DND-41 (cell line): ENCODE results near the gene SLC52A1.

Experiments used
- ATAC-seq: fragments of 200-7000 bp; cut with Tn5 transposase; 3 replicates; pipeline ENCODE4 v1.9.1; 2021; ENCODE audit warnings: low read depth; ENCODE audit not compliant: insufficient read depth
- DNase-seq: peaks from one replicate; pipeline ENCODE4 v3.0.0-alpha.2; 2020
- H2AFZ ChIP-seq: 2 replicates; pipeline ENCODE4 v1.6.0; 2012; ENCODE audit warnings: low read depth, low read length
- H3K27ac ChIP-seq: 2 replicates; pipeline ENCODE4 v1.5.1; 2012; ENCODE audit warnings: low read length, inconsistent platforms
- H3K27me3 ChIP-seq: fragments of 200-600 bp; sonication (generic); 2 replicates; pipeline ENCODE4 v1.6.0; 2012; ENCODE audit warnings: low read length, mild to moderate bottlenecking, inconsistent platforms; ENCODE audit not compliant: insufficient read depth, poor library complexity
- H3K36me3 ChIP-seq: 2 replicates; pipeline ENCODE4 v1.5.1; 2012; ENCODE audit warnings: low read length, inconsistent platforms; ENCODE audit not compliant: insufficient read depth
- H3K4me1 ChIP-seq: 2 replicates; pipeline ENCODE4 v1.5.1; 2012; ENCODE audit warnings: mild to moderate bottlenecking, low read length; ENCODE audit not compliant: insufficient read depth
- H3K4me2 ChIP-seq: 2 replicates; pipeline ENCODE4 v1.6.0; 2012; ENCODE audit warnings: mild to moderate bottlenecking, moderate library complexity, low read length, inconsistent platforms; ENCODE audit not compliant: insufficient read depth
- H3K4me3 ChIP-seq, 2 experiments: fragments of 200-600 bp in 1 of 2; shearing (Covaris generic) in 1 of 2; 2 replicates each; pipeline ENCODE4 v1.5.1; 2012 to 2016; ENCODE audit warnings: inconsistent platforms in 2 of 2, low read length in 2 of 2, mild to moderate bottlenecking in 2 of 2, low read depth in 1 of 2, moderate library complexity in 1 of 2
- H3K79me2 ChIP-seq: 2 replicates; pipeline ENCODE4 v1.6.0; 2012; ENCODE audit warnings: low read length, inconsistent platforms; ENCODE audit not compliant: insufficient read depth
- H3K9ac ChIP-seq: 2 replicates; pipeline ENCODE4 v1.6.0; 2012; ENCODE audit warnings: low read depth, mild to moderate bottlenecking, inconsistent platforms, low read length, moderate library complexity
- H3K9me3 ChIP-seq: 2 replicates; pipeline ENCODE4 v1.5.1; 2012; ENCODE audit warnings: low read length, moderate library complexity, mild to moderate bottlenecking, inconsistent platforms; ENCODE audit not compliant: insufficient read depth, severe bottlenecking
- H4K20me1 ChIP-seq: 2 replicates; pipeline ENCODE4 v1.6.0; 2012; ENCODE audit warnings: low read length; ENCODE audit not compliant: insufficient read depth
- CTCF ChIP-seq: IDR thresholded peaks from 2 replicates; pipeline ENCODE4 v1.5.1; 2012; ENCODE audit warnings: borderline replicate concordance, low read length, moderate library complexity, mild to moderate bottlenecking; ENCODE audit not compliant: poor library complexity, severe bottlenecking; ENCODE audit errors: extremely low read depth
- EZH2 ChIP-seq: IDR thresholded peaks from 3 replicates; pipeline ENCODE4 v1.6.1; 2012; ENCODE audit warnings: borderline replicate concordance, low read depth, mild to moderate bottlenecking, moderate library complexity, low read length, inconsistent platforms; ENCODE audit not compliant: severe bottlenecking

The SLC52A1 gene

DNA sequence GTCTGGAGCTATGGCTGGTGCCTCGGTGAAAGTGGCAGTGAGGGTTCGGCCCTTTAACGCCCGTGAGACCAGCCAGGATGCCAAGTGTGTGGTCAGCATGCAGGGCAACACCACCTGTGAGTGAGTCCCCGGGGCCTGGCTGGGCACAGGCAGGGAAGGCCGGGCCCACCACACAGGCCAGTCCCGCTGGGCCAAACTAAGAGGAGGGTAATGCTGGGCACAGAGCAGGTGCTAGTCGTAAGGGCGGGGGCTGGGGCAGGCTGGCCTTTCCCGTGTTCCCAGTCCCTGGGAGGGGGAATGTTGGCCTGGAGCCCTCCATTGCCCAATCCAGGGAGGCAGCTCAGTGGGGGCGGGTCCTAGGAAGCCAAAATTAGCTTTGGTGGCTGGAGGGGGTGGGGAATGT is 35.0 kb downstream of the SLC52A1 start:
- no peak overlapping the region for H3K4me2 ChIP-seq
- H4K20me1 ChIP-seq, result no peaks in the 10 kb centered on the region
- DNase-seq (no peak), ATAC-seq (no peak)
- H3K79me2 ChIP-seq, result peaks cover 9% of the 10 kb centered on the region; the same call in 1 of the 2 replicates
- H3K9me3 ChIP-seq, result no peaks in the 10 kb centered on the region
- no peak overlapping the region for H3K27ac ChIP-seq
- no peak for TF ChIP-seq EZH2
- TF ChIP-seq CTCF, result no peak
- peaks cover 44% of the 10 kb centered on the region for H3K36me3 ChIP-seq
- H3K4me3 ChIP-seq, result no peak overlapping the region
- no peak overlapping the region for H3K9ac ChIP-seq
- H3K4me1 ChIP-seq, result peaks cover 29% of the 10 kb centered on the region
- H2AFZ ChIP-seq, result no peak overlapping the region
- no peaks in the 10 kb centered on the region for H3K27me3 ChIP-seq

DNA sequence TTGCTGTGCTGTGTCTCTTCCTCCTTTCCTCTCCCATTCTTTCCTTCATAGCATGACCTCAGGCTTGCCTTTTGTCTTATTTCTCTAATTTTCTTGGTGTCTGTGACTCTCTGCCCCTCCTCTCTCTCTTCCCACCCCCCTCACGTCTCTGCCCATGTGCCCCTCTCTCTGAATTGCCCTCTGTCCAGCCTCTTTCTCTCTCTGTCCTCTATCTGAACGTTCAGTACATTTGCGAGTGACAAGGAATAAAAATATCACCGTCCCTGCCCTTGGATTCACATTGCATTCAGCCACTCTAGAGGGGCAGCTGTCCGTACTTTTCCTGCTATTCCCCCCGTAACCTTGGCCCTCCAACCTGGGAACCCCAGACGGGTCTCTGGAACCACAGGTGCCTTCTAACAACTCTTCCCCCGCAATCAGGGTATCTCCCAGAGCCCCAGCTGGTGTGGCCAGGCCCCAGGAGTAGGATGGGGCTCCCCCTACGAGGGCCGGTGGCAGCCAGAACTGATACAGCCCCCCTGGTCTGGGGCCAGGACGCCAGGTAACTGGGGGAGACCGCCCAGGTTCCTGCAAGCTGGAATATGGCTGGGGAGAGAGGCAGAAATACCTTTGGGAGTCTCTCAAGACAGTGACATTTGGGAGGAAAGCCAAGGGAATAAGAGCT is 35.7 kb downstream of the SLC52A1 start:
- Histone ChIP-seq H3K4me3 (no peak overlapping the region), H3K27ac (no peak overlapping the region), H3K36me3 (peaks cover 37% of the 10 kb centered on the region), H3K4me1 (peaks cover 29% of the 10 kb centered on the region), H3K9ac (peak overlapping the region; percentile 84; the same call in 1 of the 2 replicates), H3K27me3 (no peaks in the 10 kb centered on the region), H3K9me3 (no peaks in the 10 kb centered on the region), H4K20me1 (no peaks in the 10 kb centered on the region), H2AFZ (no peak overlapping the region), H3K79me2 (peaks cover 9% of the 10 kb centered on the region; the same call in 1 of the 2 replicates), H3K4me2 (peak overlapping the region; percentile 93)
- ATAC-seq (no peak), DNase-seq (no peak)
- no peak for TF ChIP-seq CTCF

DNA sequence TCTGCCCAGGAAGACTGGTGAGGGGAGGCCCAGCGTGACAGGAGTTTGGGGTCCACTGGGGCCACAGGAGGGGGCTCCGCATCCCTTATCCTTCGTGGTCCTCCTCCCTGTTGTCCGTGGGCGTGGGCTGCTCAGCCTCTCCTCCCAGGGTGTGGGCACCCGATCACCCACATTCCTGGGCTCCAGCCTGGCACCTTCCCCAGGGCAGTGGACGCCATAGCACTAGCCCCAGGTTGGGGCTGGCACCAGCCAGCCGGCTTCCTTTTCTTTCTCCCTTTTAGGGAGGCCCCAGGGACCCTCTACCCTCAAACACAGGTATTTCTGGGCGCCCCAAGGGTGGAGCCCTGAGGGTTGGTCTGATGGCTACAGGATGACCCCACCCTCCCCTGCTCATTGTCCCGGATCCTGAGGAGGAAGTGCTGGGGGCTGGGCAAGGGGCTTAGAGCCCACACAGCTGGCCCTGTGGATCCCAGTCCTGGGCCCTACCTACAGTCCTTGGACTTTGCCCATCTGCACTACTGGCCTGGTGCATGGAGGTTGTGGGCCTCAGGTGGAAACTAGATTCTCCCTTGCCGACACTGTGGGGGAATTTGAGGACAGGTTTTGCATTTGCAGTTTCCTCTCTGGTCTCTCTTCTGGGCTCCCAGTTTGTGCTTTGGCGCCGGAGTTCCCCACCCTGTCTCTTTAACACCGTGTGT is 36.3 kb downstream of the SLC52A1 start:
- no peaks in the 10 kb centered on the region for H3K9me3 ChIP-seq
- no peak for DNase-seq
- H3K4me2 ChIP-seq, result peak overlapping the region; percentile 93
- H4K20me1 ChIP-seq, result no peaks in the 10 kb centered on the region
- H2AFZ ChIP-seq, result no peak overlapping the region
- ATAC-seq, result no peak
- peak overlapping the region; percentile 84 for H3K9ac ChIP-seq
- TF ChIP-seq CTCF (no peak), EZH2 (no peak)
- H3K79me2 ChIP-seq, result peaks cover 9% of the 10 kb centered on the region; the same call in 1 of the 2 replicates
- H3K36me3 ChIP-seq, result peaks cover 30% of the 10 kb centered on the region
- peaks cover 29% of the 10 kb centered on the region for H3K4me1 ChIP-seq
- H3K27ac ChIP-seq, result no peak overlapping the region; the same call in 1 of the 2 replicates
- peak overlapping the region; percentile 78 to 86; a peak in 3 of 4 replicates for H3K4me3 ChIP-seq
- no peaks in the 10 kb centered on the region for H3K27me3 ChIP-seq
